Astrocyte (in vitro differentiated cells and primary cell): ENCODE data around the gene OCIAD1. TPM values are rescaled to one million over a fixed set of nuclear protein-coding genes. Genes with fewer than 3 reads are reported as not detected.
"Not testable (repeated sequence)": the region's sequence is repeated elsewhere in the genome, so short reads cannot be mapped to it uniquely, and the experiment has no call there.

Experiments
- DNase-seq: peaks from one replicate; pipeline ENCODE4 v3.0.0-alpha.2; 2010; ENCODE audit warnings: low read depth
- FAIRE-seq: peaks from 2 replicates; lab custom pipeline; 2011; peaks lifted over from hg19 to GRCh38; lab: Jason Lieb, UNC
- H2AFZ ChIP-seq: 2 replicates; pipeline ENCODE4 v1.6.0; 2012; ENCODE audit warnings: low read depth, low read length, inconsistent platforms
- H3K27ac ChIP-seq: 2 replicates; pipeline ENCODE4 v1.5.1; 2011; ENCODE audit warnings: low read depth, low read length, inconsistent platforms
- H3K27me3 ChIP-seq: 2 replicates; pipeline ENCODE4 v1.6.0; 2011; ENCODE audit warnings: low read length, inconsistent platforms; ENCODE audit not compliant: insufficient read depth
- H3K36me3 ChIP-seq: 2 replicates; pipeline ENCODE4 v1.5.1; 2011; ENCODE audit warnings: low read length, inconsistent platforms; ENCODE audit not compliant: insufficient read depth
- H3K4me1 ChIP-seq: 2 replicates; pipeline ENCODE4 v1.5.1; 2011; ENCODE audit warnings: low read length, inconsistent platforms; ENCODE audit not compliant: insufficient read depth
- H3K4me2 ChIP-seq: 2 replicates; pipeline ENCODE4 v1.6.0; 2012; ENCODE audit warnings: low read length, inconsistent platforms
- H3K4me3 ChIP-seq: 2 replicates; pipeline ENCODE4 v1.5.1; 2011; ENCODE audit warnings: low read depth, mild to moderate bottlenecking, low read length, inconsistent platforms; ENCODE audit not compliant: insufficient read depth
- H3K79me2 ChIP-seq: 2 replicates; pipeline ENCODE4 v1.6.0; 2012; ENCODE audit warnings: mild to moderate bottlenecking, low read length, inconsistent platforms; ENCODE audit not compliant: insufficient read depth
- H3K9ac ChIP-seq: 2 replicates; pipeline ENCODE4 v1.6.0; 2012; ENCODE audit warnings: mild to moderate bottlenecking, low read length, inconsistent platforms
- H3K9me3 ChIP-seq: 2 replicates; pipeline ENCODE4 v1.5.1; 2012; ENCODE audit warnings: low read depth, mild to moderate bottlenecking, low read length, inconsistent platforms; ENCODE audit not compliant: insufficient read depth
- H4K20me1 ChIP-seq: 2 replicates; pipeline ENCODE4 v1.6.0; 2012; ENCODE audit warnings: low read length, inconsistent platforms; ENCODE audit not compliant: insufficient read depth
- H3K27ac Mint-ChIP-seq: one replicate; pipeline ENCODE4 v1.8.0; 2021; ENCODE audit warnings: mild to moderate bottlenecking, mixed read lengths; ENCODE audit not compliant: unreplicated experiment
- H3K27me3 Mint-ChIP-seq: one replicate; pipeline ENCODE4 v1.8.0; 2021; ENCODE audit warnings: low read depth, mixed read lengths; ENCODE audit not compliant: unreplicated experiment
- H3K36me3 Mint-ChIP-seq: one replicate; pipeline ENCODE4 v1.8.0; 2021; ENCODE audit warnings: low read depth, mixed read lengths; ENCODE audit not compliant: unreplicated experiment
- H3K4me1 Mint-ChIP-seq: one replicate; pipeline ENCODE4 v1.8.0; 2021; ENCODE audit warnings: low read depth, mixed read lengths; ENCODE audit not compliant: unreplicated experiment
- H3K4me3 Mint-ChIP-seq: one replicate; pipeline ENCODE4 v1.8.0; 2021; ENCODE audit warnings: mild to moderate bottlenecking, moderate library complexity, mixed read lengths; ENCODE audit not compliant: unreplicated experiment
- H3K9me3 Mint-ChIP-seq: one replicate; pipeline ENCODE4 v1.8.0; 2021; ENCODE audit warnings: mild to moderate bottlenecking, mixed read lengths; ENCODE audit not compliant: unreplicated experiment
- CTCF ChIP-seq: IDR thresholded peaks from 2 replicates; pipeline ENCODE4 v1.5.1; 2011; ENCODE audit warnings: low read depth, mild to moderate bottlenecking, inconsistent platforms, low read length, moderate library complexity; ENCODE audit not compliant: insufficient read depth
- EZH2 ChIP-seq: IDR thresholded peaks from 2 replicates; pipeline ENCODE4 v1.6.1; 2012; ENCODE audit warnings: mild to moderate bottlenecking, low read length, inconsistent platforms; ENCODE audit not compliant: insufficient read depth
- total RNA-seq: library from RNA; stranded (reverse); gene quantifications from 2 replicates; pipeline ENCODE4 v1.2.1, GENCODE V29; 2021

The OCIAD1 gene
- total RNA-seq, 1 donor from 2014 or later: 144 TPM

- H3K27me3 Mint-ChIP-seq: no peaks in the 10 kb centered on the region
- Histone ChIP-seq H2AFZ (no peak overlapping the region), H3K36me3 (no peaks in the 10 kb centered on the region), H4K20me1 (no peaks in the 10 kb centered on the region), H3K9me3 (no peaks in the 10 kb centered on the region), H3K4me3 (no peak overlapping the region), H3K4me2 (no peak overlapping the region), H3K9ac (no peak overlapping the region), H3K27ac (no peak overlapping the region), H3K4me1 (no peaks in the 10 kb centered on the region), H3K27me3 (no peaks in the 10 kb centered on the region), H3K79me2 (no peaks in the 10 kb centered on the region)
- H3K9me3 Mint-ChIP-seq: peaks cover under 1% of the 10 kb centered on the region
- TF ChIP-seq EZH2 (no peak), CTCF (no peak)
- FAIRE-seq (no peak), DNase-seq (no peak)
- H3K36me3 Mint-ChIP-seq: no peaks in the 10 kb centered on the region
- H3K27ac Mint-ChIP-seq: no peak overlapping the region
- no peak overlapping the region for H3K4me3 Mint-ChIP-seq
- H3K4me1 Mint-ChIP-seq: no peaks in the 10 kb centered on the region
These were observed 47.1 kb downstream of the OCIAD1 start for GRCh38 chr4:48877827-48878535.

GRCh38 chr4:48879561-48880442 is 48.9 kb downstream of the OCIAD1 start:
- H3K4me2 ChIP-seq: no peak overlapping the region
- Mint-ChIP-seq H3K4me3 (no peak overlapping the region), H3K36me3 (peaks cover 2% of the 10 kb centered on the region), H3K27ac (no peak overlapping the region), H3K4me1 (no peaks in the 10 kb centered on the region), H3K27me3 (no peaks in the 10 kb centered on the region), H3K9me3 (no peaks in the 10 kb centered on the region)
- H3K4me1 ChIP-seq: no peaks in the 10 kb centered on the region
- H3K9me3 ChIP-seq: no peaks in the 10 kb centered on the region
- no peaks in the 10 kb centered on the region for H3K79me2 ChIP-seq
- DNase-seq: no peak
- H3K36me3 ChIP-seq: no peaks in the 10 kb centered on the region
- no peaks in the 10 kb centered on the region for H3K27me3 ChIP-seq
- no peak overlapping the region for H3K4me3 ChIP-seq
- no peaks in the 10 kb centered on the region for H4K20me1 ChIP-seq
- H2AFZ ChIP-seq: no peak overlapping the region
- no peak for FAIRE-seq
- no peak overlapping the region for H3K9ac ChIP-seq
- TF ChIP-seq CTCF (no peak), EZH2 (no peak)
- no peak overlapping the region for H3K27ac ChIP-seq

GRCh38 chr4:48881646-48882045 is 50.8 kb downstream of the OCIAD1 start:
- H3K4me3 ChIP-seq, H3K4me3 Mint-ChIP-seq, H3K4me1 Mint-ChIP-seq, H3K36me3 Mint-ChIP-seq, DNase-seq, H3K27me3 ChIP-seq, FAIRE-seq, H3K4me2 ChIP-seq, H3K36me3 ChIP-seq, H3K27ac Mint-ChIP-seq, H3K4me1 ChIP-seq, H3K79me2 ChIP-seq, H3K27me3 Mint-ChIP-seq, H3K27ac ChIP-seq, H3K9ac ChIP-seq, H2AFZ ChIP-seq, H3K9me3 ChIP-seq, H3K9me3 Mint-ChIP-seq, H4K20me1 ChIP-seq: not testable (repeated sequence)

- H4K20me1 ChIP-seq, H3K4me2 ChIP-seq, H3K79me2 ChIP-seq, FAIRE-seq, H3K9me3 ChIP-seq, H3K27me3 ChIP-seq, H3K4me3 ChIP-seq, H3K4me1 Mint-ChIP-seq, H3K27ac ChIP-seq, H3K27ac Mint-ChIP-seq, H3K4me3 Mint-ChIP-seq, H3K27me3 Mint-ChIP-seq, H3K9ac ChIP-seq, DNase-seq, H2AFZ ChIP-seq, H3K4me1 ChIP-seq: not testable (repeated sequence)
- peaks cover 22% of the 10 kb centered on the region for H3K36me3 Mint-ChIP-seq
- peaks cover 25% of the 10 kb centered on the region for H3K36me3 ChIP-seq
- H3K9me3 Mint-ChIP-seq: peaks cover 11% of the 10 kb centered on the region
These were observed 58.9 kb downstream of the OCIAD1 start for GRCh38 chr4:48889750-48890149.
